ENCODE data around the gene LHB.

DNA sequence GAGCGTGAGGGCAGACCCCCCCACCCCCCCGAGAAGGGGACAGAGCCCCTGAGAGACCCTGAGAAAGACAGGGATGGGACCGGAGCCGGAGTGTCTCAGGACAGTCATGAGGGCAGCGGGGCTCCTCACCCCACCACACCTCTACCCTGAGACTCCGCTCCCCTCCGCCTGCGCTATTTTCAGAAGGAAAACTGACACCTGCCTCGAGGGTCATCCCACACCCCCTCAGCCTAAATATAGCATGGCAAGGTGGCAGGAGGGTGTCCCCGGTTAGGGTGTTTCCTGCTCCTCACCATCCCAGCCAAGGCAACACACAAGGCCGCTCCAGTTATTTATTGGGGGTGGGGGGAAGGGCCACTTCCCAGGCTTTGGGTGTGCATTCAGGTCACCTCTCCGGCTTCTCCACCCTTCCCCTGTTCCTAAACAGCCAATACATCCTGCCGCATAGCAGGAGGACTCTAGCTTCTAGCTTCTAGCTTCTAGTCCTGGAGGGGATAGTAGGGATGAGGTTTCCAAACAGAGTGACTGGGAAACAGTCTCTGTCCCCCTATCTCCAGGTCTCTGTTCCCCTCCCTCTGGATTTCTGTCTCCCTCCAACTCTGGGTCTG is 49.1 kb upstream of the LHB start:
- TF ChIP-seq, protein P1, sequence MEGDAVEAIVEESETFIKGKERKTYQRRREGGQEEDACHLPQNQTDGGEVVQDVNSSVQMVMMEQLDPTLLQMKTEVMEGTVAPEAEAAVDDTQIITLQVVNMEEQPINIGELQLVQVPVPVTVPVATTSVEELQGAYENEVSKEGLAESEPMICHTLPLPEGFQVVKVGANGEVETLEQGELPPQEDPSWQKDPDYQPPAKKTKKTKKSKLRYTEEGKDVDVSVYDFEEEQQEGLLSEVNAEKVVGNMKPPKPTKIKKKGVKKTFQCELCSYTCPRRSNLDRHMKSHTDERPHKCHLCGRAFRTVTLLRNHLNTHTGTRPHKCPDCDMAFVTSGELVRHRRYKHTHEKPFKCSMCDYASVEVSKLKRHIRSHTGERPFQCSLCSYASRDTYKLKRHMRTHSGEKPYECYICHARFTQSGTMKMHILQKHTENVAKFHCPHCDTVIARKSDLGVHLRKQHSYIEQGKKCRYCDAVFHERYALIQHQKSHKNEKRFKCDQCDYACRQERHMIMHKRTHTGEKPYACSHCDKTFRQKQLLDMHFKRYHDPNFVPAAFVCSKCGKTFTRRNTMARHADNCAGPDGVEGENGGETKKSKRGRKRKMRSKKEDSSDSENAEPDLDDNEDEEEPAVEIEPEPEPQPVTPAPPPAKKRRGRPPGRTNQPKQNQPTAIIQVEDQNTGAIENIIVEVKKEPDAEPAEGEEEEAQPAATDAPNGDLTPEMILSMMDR (optimal IDR thresholded peaks at IDR 0.05 in 1 of 3, IDR thresholded peaks at IDR 0.05 in 1 of 3, conservative IDR thresholded peaks at IDR 0.05 in 1 of 3; ENCODE audit: extremely low read depth in 1 of 3, insufficient read depth in 2 of 3, low read length in 3 of 3), result no peak
- no peak for TF ChIP-seq EZH2 (IDR thresholded peaks at IDR 0.05; ENCODE audit: low read length)

Measured in keratinocyte (primary cell).